Mesodermal cell (in vitro differentiated cells): ENCODE data around the gene TM9SF2.
"Not testable (repeated sequence)": the region's sequence is repeated elsewhere in the genome, so short reads cannot be mapped to it uniquely, and the experiment has no call there.

Experiments
- H3K27ac ChIP-seq: 2 replicates; pipeline ENCODE4 v1.7.0; 2013; ENCODE audit warnings: mild to moderate bottlenecking, low read depth, low read length, moderate library complexity; ENCODE audit not compliant: severe bottlenecking
- H3K36me3 ChIP-seq: 2 replicates; pipeline ENCODE4 v1.7.1; 2013; ENCODE audit warnings: mild to moderate bottlenecking, low read length, moderate library complexity; ENCODE audit not compliant: control insufficient read depth, insufficient read depth
- H3K4me1 ChIP-seq: one replicate; pipeline ENCODE4 v1.7.1; 2013; ENCODE audit warnings: mild to moderate bottlenecking, low read length; ENCODE audit not compliant: insufficient read depth, control insufficient read depth, poor library complexity, severe bottlenecking
- H3K4me3 ChIP-seq: 2 replicates; pipeline ENCODE4 v1.7.0; 2013; ENCODE audit warnings: low read length, control low read depth, mild to moderate bottlenecking; ENCODE audit not compliant: insufficient read depth, poor library complexity, severe bottlenecking; ENCODE audit errors: extremely low read depth
- H3K9me3 ChIP-seq: 2 replicates; pipeline ENCODE4 v1.7.1; 2013; ENCODE audit warnings: mild to moderate bottlenecking, low read length, moderate library complexity; ENCODE audit not compliant: control insufficient read depth
- whole genome bisulfite sequencing, 2 experiments: methylation state at CpG; one replicate each; pipeline ENCODE4 v1.1.5; 2013; ENCODE audit warnings: missing lambda C conversion rate in 2 of 2; ENCODE audit not compliant: insufficient coverage in 2 of 2; 5-methylcytosine and 5-hydroxymethylcytosine counted together

TM9SF2 gene

GRCh38 chr13:99559560-99559959 lies 58.3 kb downstream of the TM9SF2 start:
- Histone ChIP-seq H3K36me3 (peaks cover 65% of the 10 kb centered on the region), H3K4me1 (no peaks in the 10 kb centered on the region), H3K4me3 (no peak overlapping the region), H3K27ac (no peak overlapping the region), H3K9me3 (no peaks in the 10 kb centered on the region)
- no CpG with 5 or more reads among the region's 2 CpGs for WGBS, 2 experiments

- H3K4me1 ChIP-seq: no peaks in the 10 kb centered on the region
- no peak overlapping the region for H3K27ac ChIP-seq
- H3K9me3 ChIP-seq: peaks cover 3% of the 10 kb centered on the region
- no peak overlapping the region for H3K4me3 ChIP-seq
- peaks cover 52% of the 10 kb centered on the region for H3K36me3 ChIP-seq
Measured at GRCh38 chr13:99563404-99563803, 62.1 kb downstream of the TM9SF2 start.

DNA sequence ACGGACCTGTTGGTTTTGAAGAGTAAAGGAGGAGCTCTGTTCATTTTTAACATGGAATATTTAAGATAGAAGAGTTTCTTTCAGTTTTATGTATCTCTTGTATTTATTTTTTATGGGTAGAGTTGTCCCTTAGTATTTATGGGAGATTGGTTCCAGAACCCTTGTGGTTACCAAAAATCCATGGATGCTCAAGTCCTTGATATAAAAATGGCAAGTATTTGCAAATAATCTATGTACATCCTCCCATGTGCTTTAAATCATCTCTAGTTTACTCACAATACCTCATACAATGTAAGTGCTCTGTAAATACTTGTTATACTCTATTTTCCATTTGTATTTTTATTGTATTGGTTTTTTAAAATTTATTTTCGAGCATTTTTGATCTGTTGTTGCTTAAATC lies 63.1 kb downstream of the TM9SF2 start:
- peaks cover 42% of the 10 kb centered on the region for H3K36me3 ChIP-seq
- 81 to 100% methylated on average over 1 to 2 of the region's 2 CpGs for WGBS, 2 experiments
- no peak overlapping the region for H3K27ac ChIP-seq

GRCh38 chr13:99565478-99566124 lies 64.3 kb downstream of the TM9SF2 start:
- H3K9me3 ChIP-seq: peaks cover 13% of the 10 kb centered on the region
- no peaks in the 10 kb centered on the region for H3K4me1 ChIP-seq
- no peak overlapping the region for H3K4me3 ChIP-seq
- peaks cover 31% of the 10 kb centered on the region for H3K36me3 ChIP-seq
- WGBS, 2 experiments: 89 to 94% methylated on average over 28 to 30 of the region's 30 CpGs
- H3K27ac ChIP-seq: no peak overlapping the region

More for the DNA sequence above, 63.1 kb downstream of the TM9SF2 start:
- no peak overlapping the region for H3K4me3 ChIP-seq
- no peaks in the 10 kb centered on the region for H3K4me1 ChIP-seq
- peaks cover 11% of the 10 kb centered on the region for H3K9me3 ChIP-seq

- Histone ChIP-seq H3K36me3 (peaks cover 31% of the 10 kb centered on the region), H3K4me1 (no peaks in the 10 kb centered on the region), H3K4me3 (no peak overlapping the region), H3K9me3 (peaks cover 13% of the 10 kb centered on the region), H3K27ac (no peak overlapping the region)
- WGBS, 2 experiments: 94% methylated on average over 34 of the region's 37 CpGs
Measured at GRCh38 chr13:99566125-99567083, 65.1 kb downstream of the TM9SF2 start.

DNA sequence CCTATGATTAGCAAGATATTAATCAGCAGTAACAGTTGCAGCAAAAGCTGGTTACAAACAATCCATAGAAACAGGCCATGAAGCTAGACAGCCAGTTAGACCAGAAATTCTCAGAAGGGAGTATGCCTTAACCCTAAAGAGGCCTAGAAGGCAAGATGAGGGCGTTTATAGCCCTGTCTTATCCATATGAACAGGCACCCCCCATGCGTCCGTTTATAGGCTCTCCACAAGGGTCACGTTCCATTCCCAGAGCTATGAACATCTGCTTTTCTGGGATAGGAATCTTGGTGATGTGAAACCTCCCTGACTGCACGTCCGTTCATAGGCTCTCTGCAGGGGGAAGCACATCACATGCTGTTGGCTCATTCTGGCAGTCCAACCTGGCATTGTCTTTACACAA lies 67.6 kb downstream of the TM9SF2 start:
- 71% methylated on average over 1 of the region's 6 CpGs; no CpG with 5 or more reads in 1 of the 2 experiments for WGBS, 2 experiments

DNA sequence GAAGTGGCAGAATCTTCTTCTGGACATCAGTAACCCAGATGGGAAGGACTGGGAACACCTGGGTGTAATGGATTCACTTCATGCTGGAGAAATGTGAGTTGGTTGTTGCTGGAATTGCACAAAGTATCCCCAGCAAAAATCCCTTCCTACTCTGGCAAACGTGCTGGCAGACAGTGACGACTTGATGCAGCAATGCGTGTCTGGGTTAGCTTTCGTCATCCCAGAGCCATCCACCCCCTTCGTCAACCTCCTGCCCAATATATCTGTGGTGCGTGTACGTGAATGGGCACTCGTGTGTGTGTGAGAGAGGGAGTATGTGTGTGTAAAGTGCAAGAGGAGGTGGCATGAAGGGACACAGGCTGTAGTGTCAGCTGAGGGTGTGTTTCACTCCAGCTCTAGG lies 70.9 kb downstream of the TM9SF2 start:
- no peak overlapping the region for H3K27ac ChIP-seq
- 77 to 91% methylated on average over 4 of the region's 8 CpGs for WGBS, 2 experiments

More for the DNA sequence above, 67.6 kb downstream of the TM9SF2 start:
- Histone ChIP-seq H3K9me3 (peaks cover 13% of the 10 kb centered on the region), H3K36me3 (peaks cover 17% of the 10 kb centered on the region)
- H3K4me1 ChIP-seq, H3K27ac ChIP-seq, H3K4me3 ChIP-seq: not testable (repeated sequence)

GRCh38 chr13:99572921-99573320 lies 71.6 kb downstream of the TM9SF2 start:
- Histone ChIP-seq H3K4me3 (no peak overlapping the region), H3K36me3 (no peaks in the 10 kb centered on the region), H3K27ac (no peak overlapping the region), H3K9me3 (peaks cover 13% of the 10 kb centered on the region), H3K4me1 (no peaks in the 10 kb centered on the region)
- 89 to 93% methylated on average over 10 to 11 of the region's 13 CpGs for WGBS, 2 experiments

More for the DNA sequence above, 70.9 kb downstream of the TM9SF2 start:
- no peaks in the 10 kb centered on the region for H3K36me3 ChIP-seq
- H3K4me3 ChIP-seq: no peak overlapping the region
- peaks cover 13% of the 10 kb centered on the region for H3K9me3 ChIP-seq
- no peaks in the 10 kb centered on the region for H3K4me1 ChIP-seq

- Histone ChIP-seq H3K4me3 (no peak overlapping the region), H3K36me3 (no peaks in the 10 kb centered on the region), H3K27ac (no peak overlapping the region), H3K4me1 (peaks cover 4% of the 10 kb centered on the region), H3K9me3 (no peaks in the 10 kb centered on the region)
- WGBS, 2 experiments: 90 to 94% methylated on average over 6 of the region's 18 CpGs
Measured at GRCh38 chr13:99575376-99576120, 74.3 kb downstream of the TM9SF2 start.
